GM19467 (cell line): ENCODE data around the gene RANBP1.

Source experiments
- ATAC-seq: cut with Tn5 transposase; IDR thresholded peaks from one replicate; pipeline ENCODE4 v1.9.1; 2021; ENCODE audit warnings: mild to moderate bottlenecking, moderate library complexity; ENCODE audit not compliant: unreplicated experiment

Gene RANBP1

DNA sequence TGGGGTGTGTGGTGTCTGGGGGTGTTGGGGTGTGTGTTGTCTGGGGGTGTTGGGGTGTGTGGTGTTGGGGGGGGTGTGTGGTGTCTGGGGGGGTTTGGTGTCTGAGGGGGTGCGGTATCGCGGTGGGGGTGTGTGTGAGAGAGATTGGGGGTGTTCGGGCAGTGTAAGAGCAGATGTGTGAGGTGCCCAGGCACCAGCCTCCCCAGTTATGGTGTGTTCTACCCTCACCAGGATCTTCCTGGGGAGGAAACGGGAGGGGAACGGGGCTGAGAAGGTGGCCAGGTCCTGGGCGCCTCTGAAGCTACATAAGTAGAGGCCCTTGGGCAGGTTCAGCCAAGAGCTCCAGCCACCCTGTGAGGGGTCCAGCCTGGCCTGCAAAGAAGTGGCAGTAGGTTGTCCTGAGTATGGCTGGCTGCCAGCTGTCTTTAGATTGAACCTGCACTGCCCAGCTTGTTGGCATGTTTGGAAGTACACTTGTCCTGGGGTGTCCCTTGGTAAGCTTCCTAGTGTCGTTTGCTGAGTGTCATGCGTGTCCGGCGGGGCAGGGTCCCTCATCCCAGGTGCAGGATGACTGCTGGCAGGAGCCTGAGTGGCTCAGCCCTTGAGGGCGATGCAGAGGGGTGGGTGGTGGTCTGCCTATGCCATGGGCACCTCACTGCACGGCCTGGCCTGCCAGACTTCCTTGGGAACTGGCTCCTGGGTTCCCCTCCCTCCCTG lies 7.6 kb downstream of the RANBP1 start:
- no peak for ATAC-seq

DNA sequence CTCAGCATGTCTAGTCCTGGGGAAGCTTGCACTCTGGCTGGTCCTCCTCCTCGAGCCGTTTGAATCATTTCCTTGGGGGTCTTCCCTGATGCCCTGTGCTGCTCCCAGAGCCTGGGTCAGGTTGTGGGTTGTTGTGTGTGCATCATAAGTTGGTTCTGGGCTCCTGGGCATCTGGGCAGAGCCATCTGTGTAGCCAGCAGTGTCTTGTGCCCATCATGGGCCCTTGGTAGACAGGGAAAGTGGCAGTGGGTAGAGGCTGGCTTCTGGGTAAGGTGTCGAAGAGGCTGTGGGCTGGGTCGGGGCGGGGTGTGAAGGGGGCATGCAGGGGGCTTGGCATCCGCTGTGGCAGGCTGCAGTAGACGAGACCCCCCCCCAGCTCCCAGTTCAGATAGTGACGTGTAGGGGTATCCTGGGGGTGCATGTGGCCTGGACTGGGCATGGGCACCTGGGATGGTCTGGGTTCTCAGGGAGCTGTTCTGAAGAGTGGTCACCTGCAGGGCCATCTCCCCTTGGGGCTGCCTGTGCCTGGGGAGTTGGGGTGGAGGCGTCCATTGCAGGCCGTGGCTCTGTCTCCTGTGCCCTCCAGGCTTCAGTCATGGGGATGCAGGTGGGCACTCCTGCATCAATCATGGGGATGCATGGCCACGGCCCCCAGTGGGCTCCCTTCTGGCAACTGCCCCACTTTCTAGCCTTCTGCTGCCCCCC lies 8.3 kb downstream of the RANBP1 start:
- ATAC-seq: no peak

DNA sequence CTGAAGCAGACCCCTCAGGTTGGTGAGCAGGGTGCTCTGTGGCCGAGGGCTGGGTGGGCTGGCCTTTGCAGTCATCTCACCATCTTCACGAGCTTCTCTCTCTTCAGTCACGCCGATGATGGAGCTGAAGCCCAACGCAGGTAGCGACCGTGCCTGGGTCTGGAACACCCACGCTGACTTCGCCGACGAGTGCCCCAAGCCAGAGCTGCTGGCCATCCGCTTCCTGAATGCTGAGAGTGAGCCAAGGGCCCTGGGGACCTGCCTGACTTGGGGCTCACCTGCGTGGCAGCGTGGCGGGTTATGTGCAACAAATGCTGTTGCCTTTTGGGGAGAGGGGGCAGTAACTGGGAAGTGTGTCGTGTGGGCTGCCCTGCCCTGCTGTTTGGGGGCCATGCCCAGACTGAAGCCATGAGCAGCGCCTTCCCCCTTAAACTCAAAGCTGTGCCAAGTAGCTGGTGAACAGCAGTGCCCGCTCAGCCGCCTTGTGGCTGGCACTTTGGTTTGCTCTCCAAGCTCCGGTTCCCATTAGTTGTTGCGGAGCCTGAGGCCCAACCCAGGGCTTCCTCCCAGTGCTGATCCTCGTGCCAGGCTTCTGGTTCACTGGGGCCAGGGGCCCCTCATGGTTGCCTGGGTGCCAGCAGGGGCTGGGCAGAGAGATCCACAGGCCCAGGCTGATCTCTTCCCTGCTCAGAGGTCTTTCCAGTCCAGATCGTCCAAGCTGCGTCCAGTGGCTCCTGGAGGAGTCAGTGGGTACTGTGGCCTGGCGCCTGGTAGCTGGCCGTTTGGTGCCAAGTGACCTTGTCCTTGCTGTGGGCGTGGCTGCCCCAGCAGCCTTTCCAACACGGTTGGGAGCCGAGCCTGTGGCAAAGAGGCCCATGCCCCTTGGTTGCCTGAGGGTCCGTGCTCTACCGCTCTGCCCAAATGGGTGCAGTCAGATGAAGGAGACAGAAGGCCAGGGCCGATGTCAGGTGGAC lies 9.6 kb downstream of the RANBP1 start:
- no peak for ATAC-seq

DNA sequence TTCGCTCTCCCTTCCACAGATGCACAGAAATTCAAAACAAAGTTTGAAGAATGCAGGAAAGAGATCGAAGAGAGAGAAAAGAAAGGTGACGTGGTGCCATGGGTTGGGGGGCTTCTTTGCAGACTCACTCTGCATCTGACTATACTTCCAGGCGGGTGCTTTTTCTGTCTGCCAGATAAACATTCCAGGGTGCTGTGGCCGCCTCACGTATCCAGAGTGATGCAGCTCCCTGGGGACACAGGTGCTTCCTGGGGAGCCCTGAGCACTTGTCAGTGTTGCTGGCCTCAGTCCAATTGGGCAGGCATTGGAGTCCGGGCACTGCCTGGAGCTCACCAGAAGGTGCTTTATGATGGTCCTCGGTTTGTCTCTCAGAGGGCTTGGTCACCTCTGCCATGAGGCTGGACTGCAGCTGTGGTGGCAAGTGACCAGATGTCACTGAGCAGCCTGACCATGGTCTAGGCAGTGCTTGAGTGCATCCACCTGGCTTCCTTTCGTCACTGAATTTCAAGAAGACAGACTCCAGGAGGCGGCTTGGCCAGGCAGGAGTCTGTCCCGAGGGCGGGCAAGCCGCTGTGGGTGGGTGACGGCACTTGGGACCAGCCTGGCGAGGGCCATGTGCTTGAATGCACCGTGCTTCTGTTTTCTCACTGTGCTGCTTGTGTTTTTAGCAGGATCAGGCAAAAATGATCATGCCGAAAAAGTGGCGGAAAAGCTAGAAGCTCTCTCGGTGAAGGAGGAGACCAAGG lies 10.6 kb downstream of the RANBP1 start:
- no peak for ATAC-seq

DNA sequence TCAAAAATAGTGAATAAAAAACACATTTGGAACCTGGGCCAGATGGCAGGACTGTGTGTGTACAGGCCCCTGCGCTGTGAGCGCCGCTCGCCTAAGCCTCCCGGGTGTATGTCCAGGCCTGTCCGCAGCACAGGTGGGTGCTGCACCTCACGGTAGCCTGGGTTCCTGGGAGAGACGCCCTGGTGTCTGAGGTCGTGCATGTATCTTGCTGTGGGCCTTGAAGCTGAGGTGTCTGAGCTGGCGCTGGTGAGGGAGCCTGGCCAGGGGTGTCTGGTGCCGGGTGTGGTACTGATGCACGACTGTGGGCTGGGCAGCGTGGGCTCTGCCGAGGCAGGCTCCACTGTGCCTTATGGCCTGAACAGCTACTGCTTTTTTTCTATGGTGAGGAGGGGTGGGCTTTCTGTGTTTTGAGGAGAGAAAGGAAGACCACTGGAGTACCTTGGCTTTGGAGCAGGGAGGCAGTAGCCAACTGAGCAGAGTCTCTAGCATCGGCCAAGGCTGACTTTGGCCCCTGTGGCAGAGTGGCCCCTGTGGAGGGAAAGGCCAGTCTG lies 11.5 kb downstream of the RANBP1 start:
- no peak for ATAC-seq

DNA sequence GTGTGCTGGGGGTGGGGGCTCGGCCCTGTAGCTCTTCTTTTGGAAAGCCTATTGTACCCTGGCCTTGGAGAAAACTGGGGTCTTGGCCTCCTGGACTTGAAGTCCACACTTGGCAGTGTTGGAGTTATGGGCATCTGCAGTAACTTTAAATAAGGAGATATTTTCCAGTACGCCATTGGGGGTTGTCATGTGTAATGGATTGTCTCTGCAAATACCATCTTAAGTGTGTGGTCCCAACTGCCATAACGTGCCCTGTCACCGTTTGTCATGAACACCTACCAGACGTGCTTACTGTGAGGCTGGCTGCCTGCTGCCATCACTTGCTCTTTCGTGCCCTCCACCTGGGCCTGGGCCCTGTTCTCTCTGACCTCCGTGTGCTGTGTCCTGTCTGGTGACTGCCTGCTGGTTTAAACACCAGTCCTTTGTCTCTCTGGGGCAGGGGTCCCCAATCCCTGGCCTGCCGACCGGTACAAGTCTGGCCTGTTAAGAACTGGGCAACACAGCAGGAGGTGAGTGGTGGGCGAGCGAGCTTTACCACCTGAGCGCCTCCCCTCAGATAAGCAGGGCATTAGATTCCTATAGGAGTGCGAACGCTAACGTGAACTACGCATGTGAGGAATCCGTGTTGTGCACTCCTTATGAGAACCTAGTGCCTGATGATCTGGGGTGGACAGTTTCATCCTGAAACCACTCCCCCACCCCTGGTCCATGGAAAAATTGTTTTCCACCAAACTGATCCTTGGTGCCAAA lies 12.1 kb downstream of the RANBP1 start:
- no peak for ATAC-seq

DNA sequence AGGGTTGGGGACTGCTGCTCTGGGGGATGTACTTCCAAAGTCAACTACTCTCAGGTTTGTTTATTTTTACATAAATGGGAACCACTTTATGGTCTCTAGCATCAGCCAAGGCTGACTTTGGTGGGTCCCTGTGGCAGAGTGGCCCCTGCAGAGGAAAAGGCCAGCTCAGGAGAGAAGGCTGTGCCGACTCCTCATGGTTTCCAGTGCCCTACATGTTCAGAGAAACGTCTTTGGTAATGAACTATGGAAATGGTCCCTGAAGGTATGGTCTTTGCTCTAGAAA lies 12.7 kb downstream of the RANBP1 start:
- ATAC-seq: no peak

DNA sequence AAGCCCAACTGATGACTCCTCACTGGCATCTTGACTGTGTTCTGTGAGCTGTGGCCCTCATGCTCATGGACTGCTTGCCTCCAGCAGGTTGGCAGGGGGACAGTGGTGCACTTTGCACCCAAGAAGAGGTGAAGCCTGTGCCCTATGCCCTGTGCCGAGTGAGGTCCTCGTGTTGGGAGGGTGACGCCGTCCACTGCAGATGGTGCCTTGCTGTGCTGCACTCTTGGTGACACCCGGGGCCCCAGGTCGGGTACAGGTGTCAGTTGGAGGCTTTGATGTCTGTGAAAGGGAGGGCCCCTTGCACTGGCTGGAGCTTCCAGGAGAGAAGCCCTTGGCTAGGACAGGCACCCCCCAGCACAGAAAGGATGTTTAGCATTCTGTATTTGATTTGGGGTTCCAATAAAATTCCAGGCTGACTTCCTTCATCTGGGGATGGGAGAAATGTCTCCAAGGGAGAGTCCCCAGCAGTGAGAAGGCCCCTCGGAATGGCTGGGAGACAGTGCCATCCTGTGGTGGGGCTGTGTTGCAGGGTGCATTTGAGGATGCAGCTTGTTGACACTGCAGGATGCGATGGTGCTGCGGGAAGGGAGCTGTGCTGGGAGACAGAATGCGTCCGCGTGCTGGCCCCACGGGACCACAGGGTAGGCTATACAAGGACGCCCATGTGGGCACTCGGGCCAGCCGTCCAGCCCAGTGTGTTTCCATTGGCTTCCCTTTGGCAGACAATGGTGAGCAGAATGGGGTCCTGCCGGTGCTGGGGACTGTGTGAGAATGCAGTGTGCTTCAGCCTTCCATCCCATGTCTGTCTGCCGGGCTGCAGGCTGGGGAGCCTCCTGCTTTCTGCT lies 13.2 kb downstream of the RANBP1 start:
- no peak for ATAC-seq

DNA sequence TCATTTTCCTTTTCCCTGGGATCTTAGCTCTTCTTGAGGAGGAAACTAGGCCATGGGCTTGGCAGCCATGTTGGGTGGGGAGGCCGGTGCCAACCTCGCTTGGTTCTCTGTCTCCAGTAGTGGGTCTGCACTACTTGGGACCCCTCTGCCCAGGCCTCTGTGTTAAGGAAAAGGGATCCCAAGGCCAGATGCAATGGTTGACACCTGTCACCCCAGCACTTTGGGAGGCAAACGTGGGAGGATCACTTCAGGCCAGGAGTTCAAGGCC lies 13.8 kb downstream of the RANBP1 start:
- ATAC-seq: no peak

DNA sequence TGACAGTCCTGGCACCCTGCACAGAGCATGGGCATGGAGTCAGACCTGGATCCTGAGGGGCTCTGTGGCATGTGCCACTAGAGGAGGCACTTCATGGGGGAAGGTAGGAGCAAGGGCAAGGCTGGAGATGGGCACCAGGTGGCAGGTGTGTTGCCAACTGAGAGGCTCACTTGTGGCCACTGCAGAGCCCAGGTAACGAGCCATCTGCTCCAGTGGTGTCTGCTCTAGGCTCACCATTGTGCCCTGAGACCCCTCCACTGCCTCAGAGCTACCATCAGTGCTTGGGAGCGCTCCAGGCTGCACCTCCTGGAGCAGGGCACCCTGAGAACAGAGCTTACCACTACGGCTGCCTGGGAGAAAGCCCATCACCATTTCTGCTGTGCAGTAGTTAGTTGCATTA lies 14.4 kb downstream of the RANBP1 start:
- ATAC-seq: no peak

DNA sequence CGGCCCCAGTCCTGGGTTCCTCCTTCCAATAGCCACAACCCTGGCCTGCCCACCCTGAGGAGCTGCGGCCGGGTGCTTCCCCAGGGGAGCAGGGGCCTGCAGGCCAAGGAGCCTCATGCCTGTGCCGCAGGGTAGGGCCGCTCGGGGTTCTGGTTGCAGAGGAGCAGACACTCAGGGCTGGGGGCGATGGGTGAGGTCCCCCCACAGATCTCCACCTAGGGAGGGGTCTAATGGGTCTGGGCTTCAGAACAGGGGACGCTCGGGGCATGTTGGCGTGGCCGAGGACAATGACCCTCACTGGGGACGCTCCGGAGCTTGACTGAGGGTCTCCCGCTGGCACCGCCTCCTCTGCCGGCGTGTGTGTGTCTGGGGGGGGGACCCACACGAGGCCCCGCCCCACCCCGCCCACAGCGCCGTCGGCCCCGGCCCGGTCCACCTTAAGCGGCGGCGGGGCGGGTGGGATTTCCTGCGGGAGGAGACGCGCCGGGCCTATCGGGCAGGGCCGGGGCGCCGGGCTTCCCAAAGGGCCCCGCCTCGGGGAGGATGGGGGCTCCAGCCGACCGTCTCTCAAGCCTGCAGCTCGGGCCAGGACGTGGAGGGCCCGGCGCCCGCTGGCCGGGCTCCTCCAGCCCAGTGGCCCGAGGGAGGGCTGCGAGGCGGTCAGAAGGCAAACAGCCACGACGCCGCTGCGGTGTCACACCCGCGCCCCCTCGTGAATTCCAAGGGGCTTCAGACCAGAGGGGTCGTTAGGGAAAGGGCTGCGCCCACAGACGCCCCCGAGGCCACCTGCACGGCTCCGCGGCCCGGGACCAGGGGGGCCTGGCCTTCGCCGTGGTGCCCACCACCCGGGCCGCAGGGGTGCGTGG lies 15.1 kb downstream of the RANBP1 start:
- ATAC-seq: peak; percentile 38

DNA sequence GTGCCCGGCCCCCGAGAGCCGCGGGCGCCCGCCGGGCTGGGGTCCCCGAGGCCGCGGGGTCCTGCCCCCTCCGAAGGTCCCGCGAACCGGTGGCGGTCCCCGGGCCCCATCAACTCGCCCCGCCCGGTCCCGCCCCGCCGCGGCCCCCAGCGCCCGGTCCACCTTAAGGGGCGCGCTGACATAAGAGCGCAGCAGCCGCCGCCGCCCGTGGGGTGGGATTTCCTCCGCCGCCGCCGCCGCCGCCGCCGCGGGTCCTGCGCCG lies 15.6 kb downstream of the RANBP1 start, which contains the start of gene ZDHHC8:
ZDHHC8 (plus strand) TSS at position 208 of the 262 bp plus-strand sequence. CDS start 144 bp downstream, outside the sequence.
- ATAC-seq: no peak

DNA sequence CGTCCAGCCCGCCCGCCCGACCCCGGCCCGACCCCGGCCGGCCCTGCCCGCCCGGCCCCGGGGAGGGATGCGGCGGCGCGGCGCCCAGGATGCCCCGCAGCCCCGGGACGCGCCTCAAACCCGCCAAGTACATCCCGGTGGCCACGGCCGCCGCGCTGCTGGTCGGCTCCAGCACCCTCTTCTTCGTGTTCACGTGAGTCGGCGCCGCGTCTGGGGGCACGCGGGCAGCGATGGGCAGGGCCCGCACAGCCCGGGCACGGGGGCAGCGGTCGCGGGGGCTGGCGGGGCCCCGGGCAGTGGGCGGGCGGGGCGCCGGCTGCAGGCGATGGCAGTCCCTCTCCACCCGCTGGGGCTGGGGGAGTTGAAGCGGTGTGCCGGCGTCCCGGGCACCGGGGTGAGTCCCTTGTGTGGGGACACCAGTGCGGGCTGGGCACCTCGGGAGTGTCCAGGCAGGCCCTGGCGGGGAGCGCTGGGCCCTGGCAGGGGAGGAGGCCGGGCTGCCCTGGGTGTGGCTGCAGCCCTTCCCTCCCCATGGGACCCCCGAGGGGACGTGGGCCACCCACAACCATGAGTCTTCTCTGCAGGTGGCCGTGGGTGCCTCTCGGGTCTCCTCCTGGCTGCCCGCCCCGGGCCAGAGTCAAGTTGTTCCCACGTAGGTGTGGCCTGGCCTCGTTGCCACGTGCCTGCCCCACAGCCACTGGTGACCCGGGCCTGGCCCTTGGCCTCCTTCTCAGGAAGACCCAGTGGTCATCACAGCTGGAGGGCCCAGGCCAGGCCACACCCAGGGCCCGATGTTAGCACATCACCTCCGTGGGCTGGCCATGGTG lies 16.2 kb downstream of the RANBP1 start:
- no peak for ATAC-seq

DNA sequence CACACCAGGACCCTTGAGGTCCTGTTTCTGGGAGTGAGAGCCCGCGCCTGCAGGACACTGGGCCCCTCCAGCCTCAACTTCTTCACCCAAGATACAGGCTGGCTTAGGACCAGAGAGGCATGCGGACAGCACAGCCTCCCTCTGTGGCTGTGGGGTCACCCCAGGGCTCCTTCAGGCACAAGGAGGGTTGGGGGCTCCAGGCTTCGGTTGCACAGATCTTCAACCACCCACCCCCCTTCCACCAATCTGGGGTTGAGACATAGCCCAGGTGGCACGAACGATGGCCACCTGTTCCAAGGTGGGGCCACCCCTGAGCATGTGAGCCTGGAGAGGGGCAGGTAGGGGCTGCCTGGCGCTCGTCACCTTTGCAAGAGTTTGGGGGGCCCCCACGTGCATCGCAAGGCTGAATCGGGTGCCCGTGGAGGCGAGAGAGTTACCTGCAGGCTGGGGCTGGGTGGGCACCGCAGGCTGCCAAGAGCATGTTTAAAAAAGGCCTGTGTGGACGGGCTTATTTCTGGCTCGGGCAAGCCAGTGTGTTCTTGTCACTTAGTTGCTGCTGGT lies 16.9 kb downstream of the RANBP1 start:
- no peak for ATAC-seq

DNA sequence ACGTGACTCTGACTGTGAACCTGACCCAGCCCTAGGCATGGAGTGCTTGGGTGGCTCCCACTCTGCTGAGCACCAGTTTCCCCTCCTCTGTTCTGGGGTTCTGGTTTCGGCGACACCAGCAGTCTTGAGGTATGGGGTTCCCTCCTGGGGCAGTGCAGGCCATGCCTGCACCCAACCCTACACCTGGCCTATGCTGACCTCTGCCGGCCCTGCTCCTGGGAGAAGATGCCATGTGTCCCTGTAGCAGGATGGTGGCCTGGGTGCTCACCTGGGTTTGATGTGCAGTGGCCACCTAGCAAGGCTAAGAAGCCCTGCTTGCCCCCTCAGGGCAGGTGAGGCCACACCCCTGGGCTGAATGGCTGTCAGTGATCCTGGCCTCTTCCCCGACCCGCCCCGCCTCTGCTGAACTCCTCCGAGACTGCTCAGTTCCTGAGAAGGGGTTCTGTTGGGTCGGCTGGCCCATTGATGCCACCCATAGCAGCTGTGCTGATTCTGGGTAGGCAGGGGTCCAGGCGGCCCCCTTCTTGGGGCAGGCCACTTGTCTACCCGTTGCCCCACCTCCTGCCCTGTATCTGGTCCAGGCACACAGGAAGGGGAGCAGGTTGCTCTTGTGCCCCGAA lies 18.1 kb downstream of the RANBP1 start:
- no peak for ATAC-seq

DNA sequence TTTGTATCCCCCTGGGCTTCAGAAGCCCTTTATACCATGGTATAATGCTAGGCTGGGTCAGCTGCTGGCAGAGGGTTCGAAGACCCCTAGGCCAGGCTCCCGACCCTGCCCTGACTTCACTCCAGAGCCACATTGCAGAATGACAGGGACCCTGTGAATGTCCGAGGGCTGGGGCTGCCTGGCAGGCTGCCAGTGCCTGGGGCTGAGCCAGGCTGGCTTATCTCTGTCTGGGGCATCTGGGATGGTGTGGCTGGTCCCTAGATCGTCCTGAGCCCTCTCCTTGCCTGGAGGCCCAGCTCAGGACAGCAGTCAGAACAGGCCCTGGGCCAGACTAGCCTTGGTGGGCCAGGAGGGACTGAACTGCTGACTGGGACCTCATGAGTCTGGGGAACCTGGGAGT lies 19.4 kb downstream of the RANBP1 start:
- ATAC-seq: no peak
